ENCODE results near the gene DENND4A.

GRCh38 chr15:65837301-65838294 lies 45.5 kb upstream of the DENND4A start:
- TF ChIP-seq CTCF (conservative IDR thresholded peaks at IDR 0.05 in 1 of 2, IDR thresholded peaks at IDR 0.05 in 1 of 2; ENCODE audit: extremely low read depth in 1 of 2, insufficient read depth in 1 of 2, low read depth in 1 of 2, low read length in 2 of 2), result no peak
- no peak for TF ChIP-seq EZH2 (IDR thresholded peaks at IDR 0.05; ENCODE audit: borderline replicate concordance, low read length)

All from mammary epithelial cell (primary cell).